ENCODE results near the gene EPS8L2.

GRCh38 chr11:776263-776560 lies 70.2 kb downstream of the EPS8L2 start:
- no peak for TF ChIP-seq CTCF (IDR thresholded peaks at IDR 0.05)
- no peak for TF ChIP-seq POLR2A (IDR thresholded peaks at IDR 0.05)
- TF ChIP-seq POLR2AphosphoS5 (IDR thresholded peaks at IDR 0.05), result no peak
